HL-60/S4 (cell line): ENCODE results near the gene IFITM5.

Experiments used
- in situ Hi-C: fragments of 300-500 bp; cut with MboI; formaldehyde crosslinking; loops from 2 replicates; pipeline ENCODE4 v1.14.3; 2022; ENCODE audit warnings: low sequenced_read_pairs

Gene IFITM5

DNA sequence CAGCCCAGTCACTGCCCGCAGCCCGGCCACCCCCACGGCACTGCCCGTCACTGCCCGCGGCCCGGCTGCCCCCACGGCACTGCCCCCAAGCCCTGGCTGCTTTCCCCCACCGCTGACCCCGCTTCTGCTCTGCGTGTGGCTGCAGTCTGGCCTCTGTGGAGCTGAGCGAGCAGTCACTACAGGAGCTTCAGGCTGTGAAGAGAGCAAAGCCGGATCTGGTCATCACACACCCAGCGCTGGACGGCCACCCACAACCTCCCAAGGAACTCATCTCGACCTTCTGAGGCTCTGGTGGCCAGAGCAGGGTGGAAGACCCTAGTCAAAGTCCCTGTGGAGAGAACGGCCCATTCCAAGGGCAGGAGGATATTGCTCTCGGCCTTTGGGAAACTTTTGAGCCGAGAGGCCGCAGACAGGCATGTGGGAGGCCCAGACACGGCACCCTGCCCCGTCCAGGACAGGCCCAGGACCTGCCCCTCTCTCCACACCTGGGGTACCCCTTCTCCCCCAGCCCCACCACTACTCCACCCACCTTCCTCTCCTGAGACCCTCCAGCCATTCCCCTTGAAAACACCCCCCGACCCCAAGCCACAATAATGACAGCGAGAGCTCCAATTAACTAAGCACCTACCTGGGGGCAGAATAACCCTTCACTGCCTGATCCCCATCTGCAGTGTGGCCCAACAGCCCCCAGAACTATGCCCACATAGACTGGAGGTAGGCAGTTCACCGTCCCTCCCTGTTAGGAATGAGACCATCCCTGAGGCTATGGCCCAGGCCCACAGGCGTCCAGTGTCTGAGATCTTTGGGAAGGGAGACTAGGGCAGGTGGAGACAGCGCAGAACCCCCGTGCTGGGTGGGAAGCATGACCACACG, 14.1 kb downstream of the IFITM5 start:
- in situ Hi-C loops: no loop called here

DNA sequence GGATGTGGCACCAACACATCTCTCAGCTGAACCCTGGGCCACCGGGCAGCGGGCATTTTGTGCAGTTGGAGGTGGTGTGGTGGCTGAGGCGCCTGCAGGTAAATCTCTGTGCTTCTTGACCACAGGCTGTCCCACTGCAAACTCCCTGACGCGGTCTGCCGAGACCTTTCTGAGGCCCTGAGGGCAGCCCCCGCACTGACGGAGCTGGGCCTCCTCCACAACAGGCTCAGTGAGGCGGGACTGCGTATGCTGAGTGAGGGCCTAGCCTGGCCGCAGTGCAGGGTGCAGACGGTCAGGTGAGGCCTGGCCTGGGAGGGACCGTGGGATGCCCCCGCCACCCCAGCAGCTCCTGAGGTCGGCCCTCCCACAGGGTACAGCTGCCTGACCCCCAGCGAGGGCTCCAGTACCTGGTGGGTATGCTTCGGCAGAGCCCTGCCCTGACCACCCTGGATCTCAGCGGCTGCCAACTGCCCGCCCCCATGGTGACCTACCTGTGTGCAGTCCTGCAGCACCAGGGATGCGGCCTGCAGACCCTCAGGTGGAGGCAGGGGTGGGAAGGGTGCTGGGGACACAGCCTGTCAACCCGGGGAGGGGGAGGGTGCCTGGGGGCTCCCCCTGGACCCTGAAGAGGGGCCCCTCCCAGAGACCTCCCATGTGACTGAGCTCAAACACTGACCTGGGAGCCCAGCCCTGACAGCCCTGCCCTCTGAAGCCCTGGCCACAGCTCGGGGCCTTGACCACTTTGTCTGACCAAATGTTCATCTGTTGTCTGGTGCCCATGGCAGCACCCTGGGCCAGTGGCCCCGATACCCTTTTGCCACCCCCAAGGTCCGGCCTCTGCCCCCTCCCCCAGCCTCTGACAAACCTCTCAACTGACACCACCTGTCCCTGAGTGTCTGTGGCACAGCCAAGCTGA, 15.0 kb downstream of the IFITM5 start:
- in situ Hi-C loops: no loop called here

DNA sequence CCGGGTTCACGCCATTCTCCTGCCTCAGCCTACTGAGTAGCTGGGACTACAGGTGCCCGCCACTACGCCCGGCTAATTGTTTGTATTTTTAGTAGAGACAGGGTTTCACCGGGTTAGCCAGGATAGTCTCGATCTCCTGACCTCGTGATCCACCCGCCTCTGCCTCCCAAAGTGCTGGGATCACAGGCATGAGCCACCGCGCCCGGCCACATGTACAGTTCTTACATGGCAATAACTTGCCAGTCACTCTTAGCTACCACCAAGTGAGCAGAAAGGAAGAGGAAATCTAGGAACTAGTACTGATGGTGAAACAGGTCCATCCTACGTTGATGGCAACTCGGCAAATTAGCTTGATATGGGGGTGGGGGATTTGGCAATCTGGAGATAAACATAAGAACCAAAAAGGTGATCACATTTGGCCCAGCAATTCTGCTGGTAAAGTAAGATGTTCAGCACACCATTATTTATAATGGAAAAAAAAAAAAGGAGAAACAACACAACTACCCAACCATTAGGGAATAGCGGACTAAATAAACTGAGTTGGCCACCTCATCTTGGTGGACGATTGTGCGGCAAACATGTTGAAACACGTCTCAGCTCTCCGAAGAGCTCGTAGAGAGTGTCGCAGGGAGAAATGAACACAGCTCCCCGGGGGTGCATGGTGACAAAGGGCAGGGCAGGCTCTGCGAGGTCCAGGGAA, 15.8 kb downstream of the IFITM5 start:
- in situ Hi-C loops: no loop called here

DNA sequence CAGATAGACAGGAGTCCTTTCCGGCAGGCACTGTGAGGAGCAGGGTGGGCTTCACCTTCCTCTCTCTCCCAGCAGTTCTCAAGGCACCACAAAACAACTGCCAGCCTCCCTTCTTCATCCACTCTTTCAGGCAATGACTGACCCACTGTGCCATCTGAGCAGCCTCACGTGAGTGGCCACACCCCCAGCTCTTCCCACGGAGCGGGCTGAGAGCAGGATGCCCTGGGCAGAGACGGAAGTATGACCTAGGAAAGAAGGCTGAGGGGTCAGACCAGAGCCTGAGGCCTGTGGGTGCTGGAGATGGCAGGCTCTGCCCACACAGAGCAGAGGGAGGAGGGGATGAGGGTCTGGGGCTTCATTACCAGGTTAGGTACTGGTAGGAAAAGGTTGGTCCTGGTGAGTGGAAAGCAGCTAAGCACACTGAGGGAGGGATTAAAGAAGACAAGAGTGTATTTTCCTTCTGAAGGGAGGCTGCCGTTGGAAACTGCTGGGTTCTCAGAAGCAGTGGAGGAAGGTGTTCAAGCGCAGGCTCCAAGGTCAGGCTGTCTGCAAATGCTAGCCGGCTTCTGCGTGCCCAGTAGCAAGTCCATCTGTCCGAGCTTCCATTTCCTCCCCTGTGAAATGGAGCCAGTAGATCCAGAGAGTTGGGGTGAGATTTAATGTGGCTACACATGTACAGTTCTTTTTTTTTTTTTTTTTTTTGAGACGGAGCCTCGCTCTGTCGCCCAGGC, 16.5 kb downstream of the IFITM5 start:
- in situ Hi-C loops: no loop called here

DNA sequence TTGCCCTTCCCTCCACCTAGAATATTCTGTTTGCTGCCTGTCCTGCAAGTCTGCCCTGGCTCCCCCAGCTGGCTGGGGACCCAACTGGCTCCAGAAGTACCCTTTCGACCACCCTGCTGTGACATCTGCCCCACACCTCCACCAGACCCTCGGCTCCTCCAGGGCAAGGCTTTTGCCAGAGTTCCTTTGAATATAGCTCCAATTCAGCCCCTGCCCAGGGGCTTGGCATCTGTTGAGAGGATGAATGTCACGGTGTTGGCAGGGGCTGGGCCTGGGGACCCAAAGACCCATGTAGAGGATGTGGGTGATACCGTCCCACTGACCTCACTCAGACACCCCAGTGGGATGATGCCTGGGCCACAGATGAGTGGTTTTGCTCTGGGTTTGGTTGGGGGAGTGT, 17.2 kb downstream of the IFITM5 start:
- in situ Hi-C loops: no loop called here

DNA sequence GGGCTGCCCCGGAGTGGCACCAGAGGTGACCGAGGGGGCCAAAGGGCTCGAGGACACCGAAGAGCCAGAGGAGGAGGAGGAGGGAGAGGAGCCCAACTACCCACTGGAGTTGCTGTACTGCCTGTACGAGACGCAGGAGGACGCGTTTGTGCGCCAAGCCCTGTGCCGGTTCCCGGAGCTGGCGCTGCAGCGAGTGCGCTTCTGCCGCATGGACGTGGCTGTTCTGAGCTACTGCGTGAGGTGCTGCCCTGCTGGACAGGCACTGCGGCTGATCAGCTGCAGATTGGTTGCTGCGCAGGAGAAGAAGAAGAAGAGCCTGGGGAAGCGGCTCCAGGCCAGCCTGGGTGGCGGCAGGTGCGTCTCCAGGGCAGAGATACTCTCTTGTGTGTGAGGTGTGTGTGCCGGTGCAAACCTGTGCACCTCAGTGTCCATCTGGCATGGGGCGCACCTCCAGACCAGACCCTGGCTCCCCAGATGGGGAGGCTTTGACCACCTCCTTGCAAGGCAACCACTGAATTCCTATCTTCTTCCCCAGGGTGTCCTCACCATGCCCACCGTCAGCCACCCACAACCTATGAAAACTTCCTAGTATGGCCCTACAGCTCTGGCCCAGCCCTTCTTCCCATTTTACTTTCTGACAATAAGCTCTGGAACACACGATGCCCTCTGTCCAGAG, 17.7 kb downstream of the IFITM5 start:
- in situ Hi-C loops: no loop called here

DNA sequence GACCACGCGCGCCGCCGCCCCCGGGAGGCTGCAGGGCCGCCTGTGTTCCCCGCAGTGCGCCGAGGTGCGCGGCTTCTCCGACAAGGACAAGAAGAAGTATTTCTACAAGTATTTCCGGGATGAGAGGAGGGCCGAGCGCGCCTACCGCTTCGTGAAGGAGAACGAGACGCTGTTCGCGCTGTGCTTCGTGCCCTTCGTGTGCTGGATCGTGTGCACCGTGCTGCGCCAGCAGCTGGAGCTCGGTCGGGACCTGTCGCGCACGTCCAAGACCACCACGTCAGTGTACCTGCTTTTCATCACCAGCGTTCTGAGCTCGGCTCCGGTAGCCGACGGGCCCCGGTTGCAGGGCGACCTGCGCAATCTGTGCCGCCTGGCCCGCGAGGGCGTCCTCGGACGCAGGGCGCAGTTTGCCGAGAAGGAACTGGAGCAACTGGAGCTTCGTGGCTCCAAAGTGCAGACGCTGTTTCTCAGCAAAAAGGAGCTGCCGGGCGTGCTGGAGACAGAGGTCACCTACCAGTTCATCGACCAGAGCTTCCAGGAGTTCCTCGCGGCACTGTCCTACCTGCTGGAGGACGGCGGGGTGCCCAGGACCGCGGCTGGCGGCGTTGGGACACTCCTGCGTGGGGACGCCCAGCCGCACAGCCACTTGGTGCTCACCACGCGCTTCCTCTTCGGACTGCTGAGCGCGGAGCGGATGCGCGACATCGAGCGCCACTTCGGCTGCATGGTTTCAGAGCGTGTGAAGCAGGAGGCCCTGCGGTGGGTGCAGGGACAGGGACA, 18.4 kb downstream of the IFITM5 start:
- in situ Hi-C loops: no loop called here

DNA sequence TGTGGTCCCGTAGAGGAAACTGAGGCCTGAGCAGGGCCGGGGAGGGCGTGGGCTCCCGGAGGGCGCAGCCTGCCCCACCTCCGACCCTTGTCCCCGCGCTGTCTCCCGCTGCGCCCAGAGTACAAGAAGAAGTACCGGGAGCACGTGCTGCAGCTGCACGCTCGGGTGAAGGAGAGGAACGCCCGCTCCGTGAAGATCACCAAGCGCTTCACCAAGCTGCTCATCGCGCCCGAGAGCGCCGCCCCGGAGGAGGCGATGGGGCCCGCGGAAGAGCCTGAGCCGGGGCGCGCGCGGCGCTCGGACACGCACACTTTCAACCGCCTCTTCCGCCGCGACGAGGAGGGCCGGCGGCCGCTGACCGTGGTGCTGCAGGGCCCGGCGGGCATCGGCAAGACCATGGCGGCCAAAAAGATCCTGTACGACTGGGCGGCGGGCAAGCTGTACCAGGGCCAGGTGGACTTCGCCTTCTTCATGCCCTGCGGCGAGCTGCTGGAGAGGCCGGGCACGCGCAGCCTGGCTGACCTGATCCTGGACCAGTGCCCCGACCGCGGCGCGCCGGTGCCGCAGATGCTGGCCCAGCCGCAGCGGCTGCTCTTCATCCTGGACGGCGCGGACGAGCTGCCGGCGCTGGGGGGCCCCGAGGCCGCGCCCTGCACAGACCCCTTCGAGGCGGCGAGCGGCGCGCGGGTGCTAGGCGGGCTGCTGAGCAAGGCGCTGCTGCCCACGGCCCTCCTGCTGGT, 19.2 kb downstream of the IFITM5 start:
- in situ Hi-C loops: no loop called here

DNA sequence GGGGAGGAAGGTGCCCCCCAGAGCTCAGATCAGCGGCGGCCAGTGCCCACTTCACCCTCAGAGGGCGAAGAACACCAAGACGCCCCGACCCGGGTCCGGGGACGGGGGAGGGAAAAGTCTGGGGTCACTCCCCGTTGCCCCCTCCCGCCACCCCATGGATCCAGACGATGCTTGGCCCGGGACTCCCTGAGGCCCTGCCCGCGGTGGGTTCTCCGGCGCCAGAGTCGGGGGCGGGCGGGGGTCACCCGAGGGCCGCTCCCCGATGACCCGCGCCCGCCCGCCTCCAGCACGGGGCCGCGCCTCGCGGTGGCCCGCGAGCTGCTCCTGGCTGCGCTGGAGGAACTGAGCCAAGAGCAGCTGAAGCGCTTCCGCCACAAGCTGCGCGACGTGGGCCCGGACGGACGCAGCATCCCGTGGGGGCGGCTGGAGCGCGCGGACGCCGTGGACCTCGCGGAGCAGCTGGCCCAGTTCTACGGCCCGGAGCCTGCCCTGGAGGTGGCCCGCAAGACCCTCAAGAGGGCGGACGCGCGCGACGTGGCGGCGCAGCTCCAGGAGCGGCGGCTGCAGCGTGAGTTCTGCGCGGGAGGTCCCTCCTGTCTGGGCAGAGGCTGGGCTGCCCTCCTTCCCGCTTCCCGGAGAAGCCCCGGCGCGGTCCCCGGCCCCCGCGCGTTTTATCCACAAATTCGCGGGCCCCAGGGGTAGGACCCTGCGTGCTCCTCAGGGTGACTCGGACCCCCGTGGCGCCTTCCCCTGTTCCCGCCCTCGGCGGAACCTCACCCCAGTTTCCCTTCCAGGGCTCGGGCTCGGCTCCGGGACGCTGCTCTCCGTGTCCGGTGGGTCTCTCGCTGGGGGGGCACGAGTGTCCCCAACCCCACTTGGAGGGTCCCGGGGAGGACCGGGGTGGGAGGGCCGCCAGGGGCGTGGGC, 20.0 kb downstream of the IFITM5 start:
- in situ Hi-C loops: no loop called here

DNA sequence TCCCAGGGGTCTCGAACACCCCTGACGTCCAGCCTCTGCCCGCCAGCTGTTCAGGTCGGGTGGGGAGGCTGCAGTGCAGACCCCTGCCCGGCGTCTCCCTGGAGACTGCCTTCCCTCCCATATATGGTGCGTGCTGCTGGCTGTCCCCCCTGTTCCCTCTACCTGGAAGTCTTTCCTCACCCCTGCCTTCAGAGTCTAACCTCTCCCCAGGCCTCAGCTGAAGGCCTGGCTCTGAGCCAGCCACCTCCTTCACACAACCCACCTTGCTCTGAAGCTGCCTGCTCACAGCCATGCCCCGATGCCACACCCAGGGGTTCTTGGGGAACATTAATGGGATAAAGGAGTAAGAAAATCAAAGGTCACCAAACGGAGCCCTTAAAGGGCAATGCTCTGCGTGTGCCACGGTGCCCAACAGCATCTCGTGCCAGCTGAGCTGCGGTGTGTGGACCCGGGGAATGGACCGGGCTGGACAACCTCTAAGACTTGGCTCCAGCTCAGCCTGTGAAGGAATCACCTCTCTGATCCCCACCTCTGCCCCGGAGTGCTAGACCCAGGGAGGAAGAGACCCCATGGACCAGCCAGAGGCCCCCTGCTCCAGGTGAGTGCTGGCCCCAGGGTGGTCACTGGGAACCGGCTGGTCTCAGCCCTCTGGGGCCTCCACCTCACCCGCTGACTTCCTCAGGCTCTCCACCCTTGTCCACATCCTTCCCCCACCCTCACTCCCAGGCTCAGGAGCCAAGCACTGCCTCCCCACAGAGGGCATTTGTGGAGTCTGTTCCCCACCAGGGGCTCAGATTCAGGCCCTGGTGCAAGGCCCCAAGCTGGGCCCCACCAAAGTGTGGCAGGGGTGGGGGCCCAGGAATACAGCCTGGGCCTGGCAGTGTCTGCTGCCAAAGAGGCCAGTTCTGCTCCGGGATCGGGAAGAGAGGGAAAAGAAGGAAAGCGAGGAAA, 21.1 kb downstream of the IFITM5 start, which contains the start of gene NLRP6:
NLRP6 (plus strand) TSS at position 407 of the 951 bp plus-strand sequence; CDS start at position 570, 163 bp downstream.
- in situ Hi-C loops: no loop called here

DNA sequence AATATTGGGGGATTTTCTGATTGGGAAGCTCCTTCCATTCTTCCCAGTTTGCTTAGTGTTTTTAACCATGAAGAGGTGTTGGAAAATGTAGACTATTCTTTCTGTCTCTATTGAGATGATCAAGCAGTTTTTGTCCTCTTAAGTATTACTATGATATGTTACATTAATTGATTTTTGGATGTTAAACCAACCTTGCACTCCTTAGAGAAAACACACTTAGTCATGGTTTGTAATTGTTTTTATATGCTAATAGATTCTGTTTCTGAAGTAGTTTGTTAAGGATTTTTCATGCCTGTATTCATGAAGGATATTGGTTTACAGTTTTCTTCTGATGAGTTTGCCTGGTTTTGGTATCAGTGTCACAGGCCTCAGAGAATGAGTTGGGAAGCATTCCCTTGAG, 23.1 kb downstream of the IFITM5 start:
- in situ Hi-C loops: no loop called here

DNA sequence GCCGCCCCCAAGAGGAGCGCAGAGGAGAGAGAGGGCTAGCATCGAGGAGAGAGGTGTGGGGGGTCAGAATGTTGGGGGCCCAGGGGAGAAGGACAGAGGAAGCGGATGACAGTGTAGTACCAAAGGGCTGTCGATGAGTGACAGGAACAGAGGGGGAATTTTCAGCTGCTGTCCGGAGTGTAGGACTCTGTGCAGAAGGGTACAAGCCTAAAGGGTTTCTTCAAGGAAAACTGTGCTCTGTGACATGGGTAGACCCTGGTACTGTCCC, 26.5 kb downstream of the IFITM5 start:
- in situ Hi-C loops: no loop called here

DNA sequence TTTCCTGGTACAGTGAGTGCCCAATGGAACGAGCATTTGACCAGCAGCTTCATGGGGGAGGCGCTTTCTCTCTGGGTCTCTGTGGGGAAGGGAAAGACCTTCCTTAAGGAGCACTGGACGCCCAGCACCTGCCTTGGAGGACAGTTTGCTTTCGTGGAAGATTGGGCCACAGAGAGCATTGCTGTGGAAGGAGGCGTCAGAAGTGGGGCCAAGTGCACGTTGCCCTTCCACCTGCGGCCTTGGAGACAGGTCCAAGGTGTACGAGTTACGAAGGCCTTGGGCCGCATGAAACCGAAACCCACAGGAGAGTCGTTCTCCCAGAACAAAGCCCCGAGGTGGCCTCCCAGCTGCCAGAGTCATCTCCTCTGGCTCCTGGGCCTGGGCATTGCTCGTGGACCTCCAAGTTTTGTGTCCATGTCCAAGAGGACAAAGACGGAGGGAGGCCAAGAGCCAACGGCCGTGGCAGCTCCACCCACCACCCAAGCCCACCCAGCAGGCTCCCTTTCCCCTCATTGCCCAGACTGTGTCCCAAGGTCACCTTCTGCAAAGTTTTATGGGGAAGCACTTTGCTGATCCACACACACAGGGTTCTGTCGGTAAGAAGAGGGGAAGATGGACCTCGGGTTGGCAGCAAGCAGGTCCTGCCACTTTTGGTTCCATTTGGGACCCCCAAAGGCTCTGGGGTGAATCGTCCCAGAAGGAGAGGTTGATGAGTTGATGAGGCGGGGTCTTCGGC, 27.0 kb downstream of the IFITM5 start:
- in situ Hi-C loops: no loop called here

DNA sequence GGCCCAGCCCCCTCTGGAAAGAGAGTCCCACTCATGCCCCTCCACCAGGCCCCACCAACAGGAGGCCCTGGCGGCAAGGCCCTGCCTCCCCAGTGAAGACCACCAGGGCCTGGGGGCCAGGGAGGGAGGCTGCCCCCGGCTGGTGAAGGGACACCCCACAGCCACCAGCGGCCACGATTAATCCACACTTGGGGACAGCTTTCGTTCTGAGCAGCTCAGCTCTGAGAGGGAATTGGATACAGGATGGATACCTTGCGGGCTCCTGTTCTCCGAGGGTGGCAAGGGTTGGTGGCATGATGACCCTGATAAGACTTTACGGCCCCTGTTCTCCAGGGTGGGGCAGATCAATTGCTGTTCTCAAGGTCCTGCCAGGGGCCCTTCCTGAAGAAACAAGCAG, 28.0 kb downstream of the IFITM5 start:
- in situ Hi-C loops: no loop called here

DNA sequence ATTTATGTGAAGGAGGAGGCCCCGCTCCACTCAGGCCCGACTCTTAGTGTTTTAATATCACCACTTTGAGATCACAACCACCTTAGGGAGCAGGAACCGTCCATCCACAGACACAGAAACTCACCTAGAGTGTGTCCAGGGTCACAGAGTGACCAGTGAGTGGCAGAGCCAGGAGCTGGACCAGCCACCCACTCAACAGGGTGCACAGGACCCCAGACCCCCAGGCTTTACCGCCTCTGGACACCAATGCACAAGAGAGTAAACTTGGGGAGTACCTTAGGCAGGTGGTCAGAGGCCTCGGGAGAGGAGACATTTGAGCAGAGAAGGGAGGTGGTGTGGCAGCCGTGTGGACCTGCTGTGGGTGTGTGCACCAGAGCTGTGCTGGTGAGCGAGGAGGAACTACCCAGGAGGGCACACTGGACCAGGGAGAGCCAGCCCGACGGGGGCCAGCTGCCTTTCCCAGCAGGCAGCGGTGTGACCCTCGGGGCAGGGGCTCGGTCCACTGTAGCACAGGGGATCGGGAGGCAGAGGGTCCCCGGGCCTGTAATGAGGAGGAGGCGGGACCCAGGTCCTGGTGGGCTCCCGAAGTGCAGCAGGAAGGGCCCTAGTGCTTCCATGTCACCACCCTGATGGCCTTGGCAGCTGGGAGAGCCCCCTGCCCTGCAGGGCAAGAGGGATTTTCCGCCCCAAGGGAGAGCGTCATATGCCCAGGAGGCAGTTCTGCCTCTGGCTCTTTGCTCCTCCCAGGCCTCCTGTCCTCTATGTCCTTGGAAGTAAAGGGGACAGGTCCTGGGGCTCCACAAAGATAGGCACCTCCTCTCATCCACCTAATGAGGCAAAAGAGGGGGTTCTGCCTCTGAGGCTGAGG, 28.6 kb downstream of the IFITM5 start:
- in situ Hi-C loops: no loop called here
